ENCODE data around the gene ALDH4A1.

The ALDH4A1 gene, protein sequence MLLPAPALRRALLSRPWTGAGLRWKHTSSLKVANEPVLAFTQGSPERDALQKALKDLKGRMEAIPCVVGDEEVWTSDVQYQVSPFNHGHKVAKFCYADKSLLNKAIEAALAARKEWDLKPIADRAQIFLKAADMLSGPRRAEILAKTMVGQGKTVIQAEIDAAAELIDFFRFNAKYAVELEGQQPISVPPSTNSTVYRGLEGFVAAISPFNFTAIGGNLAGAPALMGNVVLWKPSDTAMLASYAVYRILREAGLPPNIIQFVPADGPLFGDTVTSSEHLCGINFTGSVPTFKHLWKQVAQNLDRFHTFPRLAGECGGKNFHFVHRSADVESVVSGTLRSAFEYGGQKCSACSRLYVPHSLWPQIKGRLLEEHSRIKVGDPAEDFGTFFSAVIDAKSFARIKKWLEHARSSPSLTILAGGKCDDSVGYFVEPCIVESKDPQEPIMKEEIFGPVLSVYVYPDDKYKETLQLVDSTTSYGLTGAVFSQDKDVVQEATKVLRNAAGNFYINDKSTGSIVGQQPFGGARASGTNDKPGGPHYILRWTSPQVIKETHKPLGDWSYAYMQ

DNA sequence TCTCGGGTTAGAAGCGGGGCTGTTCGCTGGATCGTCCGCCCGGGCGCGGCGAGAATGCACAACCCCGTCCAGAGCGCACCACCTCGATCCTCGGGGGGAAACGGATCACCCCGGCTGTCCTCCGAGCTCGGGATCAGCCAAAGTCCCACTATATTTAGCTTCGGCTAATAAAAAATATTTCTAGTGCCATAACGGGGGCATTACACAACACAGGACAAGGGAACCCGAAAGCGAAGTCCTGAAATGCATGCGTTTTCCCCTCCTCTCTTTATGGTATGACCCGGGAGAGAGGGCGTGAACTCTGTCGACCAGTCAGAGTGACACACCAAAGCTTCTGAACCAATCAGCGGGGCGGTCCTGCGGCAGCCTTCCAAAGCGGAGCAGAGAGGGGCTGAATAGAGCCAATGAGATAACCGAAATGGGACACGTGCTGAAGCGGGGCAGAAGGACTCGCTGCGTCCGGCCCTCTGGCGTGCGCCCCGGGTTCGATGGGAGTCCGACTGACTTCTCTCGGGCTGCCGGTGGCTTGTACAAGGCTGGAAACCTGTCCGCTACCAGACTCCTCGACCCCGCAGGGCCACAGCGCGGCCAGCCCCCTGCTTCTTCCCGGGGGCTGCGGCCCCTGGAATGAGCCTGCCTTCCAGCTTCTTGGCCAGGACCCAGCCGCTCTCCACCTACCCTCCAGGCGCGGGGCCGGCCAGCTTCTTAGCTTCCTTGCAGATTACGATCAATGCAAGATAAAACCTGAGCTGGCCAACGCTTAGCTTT, at the start of gene ALDH4A1:
ALDH4A1 (minus strand) TSS at position 33 of the 768 bp plus-strand sequence; CDS start at position 1, 32 bp downstream.
- peak; percentile 98 for DNase-seq (ENCODE audit: low spot score)

DNA sequence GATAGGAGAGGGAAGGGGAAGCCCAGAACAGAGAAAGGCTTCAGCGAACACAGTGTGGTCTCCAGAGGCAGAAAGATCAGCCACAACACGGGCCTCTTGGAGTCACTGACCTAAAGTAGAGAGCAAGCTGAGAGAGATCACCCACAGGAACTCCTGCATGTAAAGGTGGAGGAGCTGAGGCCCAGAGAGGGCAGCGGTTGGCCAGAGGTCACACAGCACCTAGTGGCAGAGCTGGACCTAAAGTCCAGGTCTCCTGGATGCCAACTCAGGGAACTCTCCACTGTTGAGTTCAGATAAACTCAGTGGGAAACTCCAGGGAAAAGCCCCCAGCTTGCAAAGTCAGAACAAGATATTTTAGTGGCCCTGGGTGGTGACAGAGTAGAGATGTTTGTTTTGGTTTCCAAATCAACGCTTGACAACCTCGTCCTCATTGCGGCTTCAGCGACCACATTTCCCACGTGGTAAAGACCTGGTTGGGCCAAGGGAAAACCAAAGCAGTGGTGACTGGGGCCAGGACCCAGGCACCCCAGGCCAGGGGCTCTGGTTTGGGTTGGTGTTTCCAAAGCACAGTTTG, 49.5 kb upstream of the ALDH4A1 start:
- DNase-seq (ENCODE audit: low spot score): peak; percentile 34

DNA sequence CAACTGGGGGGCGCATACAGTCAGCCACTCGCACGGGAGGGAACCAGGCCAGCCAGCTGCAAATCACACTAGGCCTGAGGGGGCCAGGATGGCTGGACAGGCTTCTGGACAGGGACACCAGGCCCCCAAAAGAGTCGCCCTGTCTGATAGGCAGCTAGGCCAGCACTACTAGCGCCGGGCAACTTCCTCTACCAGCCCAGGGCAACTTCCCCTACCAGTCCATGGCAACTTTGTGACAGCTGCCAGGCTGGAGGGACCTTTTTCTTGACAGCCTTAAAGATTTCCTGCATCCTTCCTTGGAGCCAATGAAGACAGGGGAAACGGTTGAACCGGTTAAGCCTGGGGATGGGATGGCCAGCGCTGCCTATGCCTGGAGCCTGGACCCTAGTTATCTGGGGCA, 49.1 kb upstream of the ALDH4A1 start:
- DNase-seq (ENCODE audit: low spot score): peak; percentile 10

DNA sequence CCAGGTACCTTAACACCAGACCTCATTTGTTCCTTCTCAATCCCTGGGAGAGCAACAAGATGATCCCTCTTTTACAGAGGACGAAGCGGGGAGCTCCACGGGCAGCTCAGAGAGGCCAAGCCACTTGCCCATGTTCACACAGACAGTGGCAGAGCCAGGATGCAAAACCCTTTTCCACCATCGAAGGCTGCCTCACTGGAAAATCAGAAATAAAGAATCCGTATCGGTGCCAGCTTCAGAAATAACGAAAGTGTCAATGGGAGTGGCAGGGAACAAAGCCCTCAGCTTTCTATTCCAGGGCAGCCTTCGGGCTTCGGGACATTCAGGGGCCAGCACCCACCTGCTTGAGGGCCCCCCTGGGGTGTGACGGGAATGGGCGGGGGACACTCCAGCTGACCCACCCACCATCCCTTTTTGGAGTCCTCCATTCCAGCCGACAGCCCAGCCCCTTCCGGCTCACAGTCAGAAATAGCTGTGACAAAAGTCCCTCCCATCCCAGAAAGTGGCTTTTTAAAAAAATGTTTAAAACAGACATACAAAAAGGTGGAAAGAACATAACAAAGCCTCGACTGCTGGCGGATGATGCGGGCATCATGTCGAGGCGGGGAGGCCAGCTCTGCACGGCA, 48.2 kb upstream of the ALDH4A1 start:
- DNase-seq (ENCODE audit: low spot score): no peak

DNA sequence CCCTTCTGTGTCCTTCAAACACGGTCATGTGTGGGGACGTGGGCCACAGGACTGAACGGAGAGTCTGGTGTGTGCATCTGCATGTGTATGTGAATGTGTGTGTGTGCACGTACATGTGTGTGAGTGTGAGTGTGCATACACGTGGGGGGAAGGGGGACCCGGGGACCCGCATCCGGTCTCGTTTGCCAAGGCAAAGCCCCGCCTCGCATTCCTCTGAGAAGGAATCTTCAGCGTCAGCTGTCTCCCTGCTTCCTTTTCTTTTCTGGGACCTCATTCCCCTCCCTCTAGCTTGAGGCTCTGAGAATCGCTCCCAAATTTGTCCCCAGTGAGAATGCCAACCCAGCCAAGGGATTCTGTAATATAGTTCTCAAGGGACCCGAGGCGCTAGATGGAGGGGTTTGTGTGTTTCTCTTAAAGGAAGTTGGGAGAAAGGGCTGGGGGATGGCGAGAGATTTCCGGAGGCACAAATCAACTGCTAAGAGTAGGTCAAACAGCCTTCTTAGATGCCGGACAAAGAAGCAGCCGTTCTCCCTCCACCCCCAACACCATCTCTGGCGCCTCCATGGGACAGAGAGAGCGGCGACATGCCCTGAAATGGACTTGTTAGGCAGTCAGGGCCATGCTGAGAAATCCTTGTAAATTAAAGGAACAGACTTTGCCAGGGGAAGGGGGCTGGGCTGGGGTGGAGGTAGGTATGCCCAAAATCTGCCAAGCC, 47.5 kb upstream of the ALDH4A1 start:
- DNase-seq (ENCODE audit: low spot score): no peak

DNA sequence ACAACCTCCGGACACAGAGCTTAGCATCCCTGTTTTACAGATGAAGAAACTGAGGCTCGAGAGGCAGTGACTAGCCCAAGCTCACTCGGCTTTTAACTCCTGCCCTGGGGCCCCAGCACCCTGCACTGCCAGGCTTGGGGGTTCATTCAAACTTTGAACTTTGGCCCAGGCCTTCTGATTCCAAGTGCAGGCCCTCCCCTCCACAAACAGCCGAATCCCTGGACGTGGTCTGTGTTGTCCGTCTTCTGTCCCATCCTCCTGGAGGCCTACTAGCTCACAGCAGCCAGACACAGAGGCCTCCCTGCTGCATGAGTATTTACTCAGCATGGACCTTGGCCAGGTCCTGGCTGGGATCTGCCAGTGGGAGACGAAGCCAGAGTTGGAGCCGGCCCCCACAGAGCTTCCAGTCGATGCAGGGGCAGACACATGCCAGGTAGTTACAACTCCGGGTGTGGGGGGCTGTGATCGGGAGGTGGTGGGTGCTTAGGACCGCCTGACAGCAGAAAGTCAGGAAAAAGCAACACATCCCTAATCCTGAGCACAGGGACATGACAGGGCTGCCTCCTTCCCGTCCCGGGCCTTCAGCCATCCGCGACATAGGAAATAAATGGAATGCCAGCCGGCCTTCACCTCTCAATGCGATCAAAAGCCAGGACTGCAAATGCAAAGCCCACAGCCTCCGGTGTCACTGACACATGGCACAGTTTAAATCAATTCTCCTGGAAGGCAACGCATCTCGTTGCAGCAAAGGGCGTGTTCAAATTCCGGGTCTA, 46.7 kb upstream of the ALDH4A1 start:
- DNase-seq (ENCODE audit: low spot score): no peak

DNA sequence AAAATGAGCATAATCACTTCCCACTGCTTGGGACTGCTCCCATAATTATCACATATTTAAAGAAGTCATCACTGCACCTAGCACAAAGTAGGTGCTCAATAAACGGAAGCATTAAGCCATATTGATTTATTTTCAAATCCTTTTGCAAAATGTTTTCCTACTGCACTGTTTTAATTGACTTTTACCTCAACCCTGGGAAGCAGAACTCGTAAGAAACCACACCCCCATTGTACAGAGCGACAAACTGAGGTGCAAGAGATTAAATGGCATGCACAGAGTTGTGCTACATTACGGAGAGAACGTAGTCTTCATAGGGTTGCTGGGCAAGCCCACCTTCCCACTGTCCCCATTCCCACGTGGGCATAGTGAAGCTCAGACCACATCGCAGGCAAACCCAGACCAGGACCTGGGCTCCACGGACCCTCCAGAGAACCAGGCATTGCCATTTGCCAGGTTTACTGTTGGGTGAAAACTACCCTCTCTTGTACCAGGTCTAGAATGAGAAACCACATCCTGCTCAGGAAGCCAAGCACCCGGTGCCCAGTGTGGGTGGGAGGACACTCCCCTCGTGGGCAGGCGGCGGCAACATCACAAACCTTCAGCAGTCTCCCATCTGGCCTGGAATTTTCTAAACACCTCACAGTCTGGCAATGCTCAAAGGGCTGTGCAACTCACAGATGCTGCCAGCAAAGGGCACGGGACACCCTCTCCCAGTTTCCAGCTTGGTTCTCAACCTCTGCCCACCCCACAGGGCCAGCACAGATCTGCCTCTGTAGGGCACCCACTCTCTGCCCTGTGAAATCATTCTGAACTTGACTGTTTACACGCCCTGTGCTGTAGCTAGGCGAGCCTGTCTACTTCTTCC, 45.9 kb upstream of the ALDH4A1 start:
- no peak for DNase-seq (ENCODE audit: low spot score)

DNA sequence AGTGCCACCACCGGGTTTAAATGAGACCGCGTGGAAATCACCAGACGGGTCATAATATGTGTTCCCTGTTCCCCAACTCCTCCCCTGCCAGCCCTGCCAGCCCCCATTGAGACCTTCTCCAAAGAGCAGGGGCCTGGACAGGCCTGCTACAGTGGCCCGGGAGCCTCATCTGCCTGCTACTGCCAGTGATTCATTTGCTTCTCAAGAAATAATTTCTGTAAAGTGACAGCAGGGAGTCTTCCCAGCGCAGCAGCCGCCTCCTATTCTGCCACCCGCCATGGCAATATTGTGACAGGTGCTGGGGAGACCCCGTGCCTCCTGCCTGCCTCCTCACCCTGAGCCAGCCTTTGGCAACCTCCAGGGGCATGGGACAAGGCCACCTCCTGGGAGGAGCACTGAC, 45.2 kb upstream of the ALDH4A1 start:
- DNase-seq (ENCODE audit: low spot score): no peak

DNA sequence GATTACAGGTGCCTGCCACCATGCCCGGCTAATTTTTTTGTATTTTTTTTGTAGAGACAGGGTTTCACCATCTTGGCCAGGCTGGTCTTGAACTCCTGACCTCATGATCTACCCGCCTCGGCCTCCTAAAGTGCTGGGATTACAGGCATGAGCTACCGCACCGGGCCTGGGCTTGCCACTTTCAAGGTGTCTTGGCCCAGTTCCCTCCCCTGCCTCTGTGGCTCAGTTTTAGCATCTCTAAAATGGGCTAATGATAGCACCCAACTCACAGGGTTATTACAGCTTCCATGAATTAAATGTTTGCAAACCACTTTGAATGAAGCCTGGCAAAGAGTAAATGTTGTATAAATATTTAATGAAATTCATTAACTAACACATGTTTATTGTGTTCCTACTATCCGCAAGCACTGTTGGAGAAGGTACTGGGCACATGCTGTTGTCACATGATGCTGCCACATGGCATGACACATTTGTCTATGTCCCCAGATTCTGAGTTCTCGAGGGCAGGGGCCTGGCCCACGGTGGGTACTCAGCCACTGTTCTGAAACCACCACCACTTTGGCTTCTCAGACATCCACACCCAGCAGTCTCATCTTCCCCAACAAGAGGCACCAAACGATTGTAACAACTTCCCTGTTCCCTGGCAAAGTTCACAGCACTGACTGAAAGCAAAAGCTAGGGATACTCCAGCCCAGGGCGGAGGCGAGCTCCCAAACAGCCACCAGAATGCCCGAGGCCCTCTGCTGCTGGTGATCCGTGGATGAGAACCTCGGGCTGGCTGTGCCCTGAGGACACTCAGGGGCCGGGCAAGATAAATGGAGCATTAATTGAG, 44.4 kb upstream of the ALDH4A1 start:
- no peak for DNase-seq (ENCODE audit: low spot score)

DNA sequence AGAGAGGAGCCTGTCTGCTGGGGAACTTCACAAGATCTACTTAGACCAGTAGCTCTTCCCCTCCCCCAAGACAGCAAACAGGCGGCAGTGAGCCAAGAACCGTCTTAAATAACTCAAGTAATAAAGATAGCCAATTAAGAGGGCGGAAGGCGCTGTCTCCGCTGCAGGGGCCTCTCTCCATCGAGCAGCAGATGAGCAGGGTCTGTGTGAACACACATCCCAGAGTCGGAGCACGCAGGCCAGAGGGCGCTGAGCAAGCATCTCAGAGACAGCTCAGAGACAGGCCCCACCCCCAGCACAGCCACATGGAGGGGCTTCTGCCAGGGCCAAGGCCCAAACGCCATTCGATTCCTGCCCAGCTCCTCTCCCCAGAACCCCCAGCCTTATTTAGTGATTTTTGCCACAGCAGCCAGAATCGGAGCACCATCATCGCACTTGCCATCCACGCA, 43.1 kb upstream of the ALDH4A1 start:
- DNase-seq (ENCODE audit: low spot score): no peak

DNA sequence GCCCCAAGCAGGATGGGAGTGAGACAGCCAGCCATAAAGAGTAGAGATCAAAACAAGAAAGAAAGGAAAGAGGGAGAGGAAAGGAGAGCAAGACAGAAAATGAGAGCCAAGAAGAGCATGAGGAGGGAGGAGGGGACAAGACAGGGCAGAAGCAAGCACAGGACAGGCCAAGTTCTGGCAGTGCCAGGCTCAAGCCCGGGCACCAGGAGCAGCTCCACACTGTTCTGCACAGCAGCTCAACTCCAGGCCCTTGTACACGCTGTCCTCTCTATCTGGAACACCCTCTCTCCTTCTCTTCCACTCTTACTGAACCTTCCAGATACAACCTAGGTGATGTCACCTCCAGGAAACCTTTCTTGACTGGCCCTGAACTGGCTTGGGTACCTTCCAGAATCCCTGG, 42.5 kb upstream of the ALDH4A1 start:
- DNase-seq (ENCODE audit: low spot score): no peak

DNA sequence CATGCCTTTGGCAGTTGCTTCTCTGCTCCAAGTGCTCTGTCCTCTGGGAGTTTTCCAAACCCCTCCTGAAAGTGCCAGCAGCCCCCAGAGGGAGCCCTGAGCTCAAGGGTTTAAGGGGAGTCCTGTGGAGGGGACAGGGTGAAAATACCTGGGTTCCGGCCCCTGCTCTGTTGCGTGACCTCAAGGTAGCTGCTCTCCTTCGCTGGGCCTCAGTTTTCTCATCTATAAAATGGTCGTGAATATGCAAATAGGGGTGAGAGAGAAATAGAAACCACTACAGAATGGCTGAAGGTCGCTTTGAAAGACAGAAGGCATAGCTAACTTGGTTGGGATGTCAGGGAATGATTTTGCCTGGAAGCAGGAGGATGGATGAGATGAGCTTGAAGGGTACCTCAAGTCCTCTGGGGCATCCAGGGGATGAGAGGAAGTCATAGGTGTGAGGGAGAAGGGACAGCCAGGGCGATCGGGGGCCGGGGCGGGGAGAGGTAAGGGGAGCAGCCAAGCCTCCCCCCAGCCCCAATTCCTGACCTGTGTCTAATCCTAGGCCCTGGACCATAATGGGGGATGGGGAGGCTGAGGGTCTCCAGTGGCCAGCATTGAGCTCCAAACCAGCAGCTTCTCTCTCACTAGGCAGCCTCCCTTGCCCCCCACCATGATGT, 41.7 kb upstream of the ALDH4A1 start:
- DNase-seq (ENCODE audit: low spot score): no peak

DNA sequence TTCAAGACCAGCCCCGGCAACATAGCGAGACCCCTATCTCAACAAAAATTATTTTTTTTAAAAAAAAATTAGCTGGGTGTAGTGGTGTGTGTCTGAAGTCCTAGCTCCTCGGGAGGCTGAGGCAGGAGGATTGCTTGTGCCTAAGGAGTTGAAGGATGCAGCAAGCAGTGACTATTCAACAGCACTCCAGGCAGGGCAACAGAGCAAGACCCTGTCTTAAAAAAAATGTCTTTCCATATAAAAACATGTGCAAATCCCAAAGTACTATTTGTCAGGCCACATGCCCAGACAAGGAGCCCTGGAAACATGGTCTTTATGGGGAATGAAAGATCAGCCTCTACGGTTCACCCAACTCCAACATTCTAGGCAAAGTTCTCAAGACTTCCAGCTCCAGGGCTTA, 40.8 kb upstream of the ALDH4A1 start:
- DNase-seq (ENCODE audit: low spot score): no peak

DNA sequence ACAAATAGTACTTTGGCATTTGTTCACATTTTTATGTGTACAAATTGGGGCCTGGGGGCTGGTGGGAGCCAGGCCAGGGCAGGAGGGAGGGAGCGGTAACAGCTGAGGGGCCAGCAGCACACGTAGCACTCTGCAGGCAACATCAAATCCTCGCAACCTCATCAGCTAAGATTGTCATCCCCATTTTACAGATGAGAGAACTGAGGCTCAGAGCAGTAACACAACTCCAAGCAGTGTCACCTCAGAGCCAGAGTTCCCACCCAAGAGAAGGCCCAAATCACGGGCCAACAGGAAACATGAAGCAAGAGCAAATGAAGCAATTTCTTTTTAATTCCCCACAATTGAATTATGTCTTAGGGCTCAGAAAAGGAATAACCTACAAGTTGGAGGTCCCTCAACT, 40.0 kb upstream of the ALDH4A1 start:
- DNase-seq (ENCODE audit: low spot score): no peak

DNA sequence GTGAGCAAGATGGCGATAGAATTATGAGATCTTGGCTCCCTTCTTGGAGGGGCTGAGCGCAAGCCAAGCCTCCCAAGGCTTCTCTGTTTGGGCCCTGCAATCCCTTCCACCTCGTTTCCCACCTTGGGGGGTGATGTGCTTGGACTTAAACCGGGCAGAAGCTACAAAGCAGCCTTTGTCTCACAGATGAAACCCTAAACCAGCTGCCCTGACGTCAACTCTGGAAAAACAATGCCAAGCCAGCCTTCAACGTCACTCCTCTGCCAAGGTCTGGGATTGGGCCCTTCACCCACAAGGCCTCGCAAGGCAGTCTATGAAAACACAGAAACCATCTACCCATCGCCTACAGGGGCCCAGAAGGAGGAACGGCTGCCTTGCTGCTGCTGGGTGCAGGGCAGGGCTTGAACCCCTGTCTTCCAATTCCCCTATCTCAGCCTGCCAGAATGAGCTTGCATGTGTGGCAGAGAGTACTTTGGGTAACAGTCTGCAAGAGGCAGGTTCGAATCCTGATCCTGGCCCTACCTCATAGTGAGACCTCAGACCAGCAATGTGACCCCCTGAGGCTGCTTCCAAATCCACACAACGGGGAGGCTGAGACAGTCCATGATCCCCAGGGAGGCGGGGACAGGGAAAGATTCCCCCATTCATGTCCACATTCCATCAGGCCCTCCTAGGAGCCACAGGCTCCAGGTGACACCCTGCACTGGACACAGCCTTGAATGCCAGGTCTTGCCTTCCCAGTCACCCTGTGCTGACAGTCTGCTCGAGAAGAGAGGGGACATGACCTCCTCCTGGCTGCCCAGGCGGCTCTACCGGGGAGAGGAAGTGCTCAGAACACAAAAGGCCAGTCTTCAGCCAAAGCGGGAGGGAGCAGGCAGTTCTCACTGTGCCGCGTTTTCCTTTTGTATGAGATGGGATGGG, 39.1 kb upstream of the ALDH4A1 start:
- no peak for DNase-seq (ENCODE audit: low spot score)

DNA sequence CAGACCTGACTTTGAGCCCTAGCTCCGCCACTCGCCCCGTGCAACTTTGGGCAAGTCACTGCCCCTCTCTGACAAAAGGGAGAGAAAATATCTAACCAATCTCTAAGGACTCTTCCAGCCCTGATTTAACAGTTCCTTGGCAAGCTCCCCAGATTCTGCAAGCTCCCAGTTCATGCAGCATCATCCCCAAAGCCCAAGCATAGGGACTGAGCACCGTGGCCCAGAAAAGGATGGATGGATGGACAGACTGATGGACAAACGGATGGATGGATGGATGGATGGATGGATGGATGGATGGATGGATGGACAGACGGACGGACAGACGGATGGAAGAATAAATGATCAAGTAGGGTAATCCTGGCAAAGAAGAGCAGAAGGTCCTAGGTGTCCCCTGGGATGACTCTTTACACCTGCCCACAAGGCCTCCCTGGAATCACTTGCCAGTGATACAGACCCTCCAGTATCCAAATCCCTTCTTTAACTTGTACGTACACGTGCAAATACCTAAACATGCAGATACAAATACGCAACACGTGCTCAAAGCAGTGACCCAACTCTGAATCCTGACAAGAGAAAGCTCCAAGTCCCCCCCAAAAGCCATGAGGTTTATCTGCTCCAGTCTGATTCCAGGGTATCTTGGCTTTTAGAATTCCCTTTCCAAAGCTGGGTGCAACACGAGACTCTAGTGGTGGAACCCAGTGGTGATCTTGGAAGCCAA, 38.1 kb upstream of the ALDH4A1 start:
- DNase-seq (ENCODE audit: low spot score): no peak
